Measurements from ENCODE around the gene GEMIN8. TPM values are rescaled to one million over a fixed set of nuclear protein-coding genes. Genes with fewer than 3 reads are reported as not detected.

GEMIN8 gene
- polyA plus RNA-seq, 1 donor from 2014 or later, result 26.1 TPM

- Histone ChIP-seq H3K27me3 (ENCODE audit: insufficient read depth, low read depth, low read length) (no peaks in the 10 kb centered on the region), H3K79me2 (replicated peaks; ENCODE audit: insufficient read depth, low read length) (no peaks in the 10 kb centered on the region), H3K9ac (ENCODE audit: low read length) (no peak overlapping the region), H3K27ac (ENCODE audit: low read length) (no peak overlapping the region), H3F3A (ENCODE audit: insufficient read depth, low read length, poor library complexity, severe bottlenecking) (no peaks in the 10 kb centered on the region), H3K4me3 (ENCODE audit: low read length) (no peak overlapping the region), H3K4me2 (ENCODE audit: low read length) (no peak overlapping the region), H3K9me2 (ENCODE audit: insufficient read depth, low read length) (no peaks in the 10 kb centered on the region), H2AFZ (ENCODE audit: low read depth, low read length) (no peak overlapping the region), H3K9me3 (ENCODE audit: low read length) (no peaks in the 10 kb centered on the region), H3K36me3 (ENCODE audit: insufficient read depth, low read length) (no peaks in the 10 kb centered on the region), H4K20me1 (ENCODE audit: insufficient read depth) (no peaks in the 10 kb centered on the region)
- TF ChIP-seq MXI1 (conservative IDR thresholded peaks at IDR 0.05; ENCODE audit: poor library complexity, severe bottlenecking) (no peak), SMC3 (conservative IDR thresholded peaks at IDR 0.05; ENCODE audit: poor library complexity) (no peak), CTCF (IDR thresholded peaks at IDR 0.05; ENCODE audit: poor library complexity, severe bottlenecking) (no peak), TAF1 (IDR thresholded peaks at IDR 0.05; ENCODE audit: low read depth) (no peak), POLR2AphosphoS5 (IDR thresholded peaks at IDR 0.05) (no peak), EP300 (conservative IDR thresholded peaks at IDR 0.05; ENCODE audit: poor library complexity, severe bottlenecking) (no peak), EZH2 (IDR thresholded peaks at IDR 0.05; ENCODE audit: borderline replicate concordance, insufficient read depth, low read length, poor library complexity, severe bottlenecking) (no peak), RAD21 (conservative IDR thresholded peaks at IDR 0.05) (no peak), REST (IDR thresholded peaks at IDR 0.05; ENCODE audit: borderline replicate concordance) (no peak)
Measured at GRCh38 chrX:14073556-14073955, 43.9 kb upstream of the GEMIN8 start.

- Histone ChIP-seq H4K20me1 (ENCODE audit: insufficient read depth) (no peaks in the 10 kb centered on the region), H3K9me2 (ENCODE audit: insufficient read depth, low read length) (no peaks in the 10 kb centered on the region), H3K9ac (ENCODE audit: low read length) (no peak overlapping the region), H3K4me2 (ENCODE audit: low read length) (no peak overlapping the region), H3K36me3 (ENCODE audit: insufficient read depth, low read length) (no peaks in the 10 kb centered on the region), H2AFZ (ENCODE audit: low read depth, low read length) (no peak overlapping the region), H3K79me2 (replicated peaks; ENCODE audit: insufficient read depth, low read length) (no peaks in the 10 kb centered on the region), H3K4me3 (ENCODE audit: low read length) (no peak overlapping the region), H3K9me3 (ENCODE audit: low read length) (no peaks in the 10 kb centered on the region), H3F3A (ENCODE audit: insufficient read depth, low read length, poor library complexity, severe bottlenecking) (no peaks in the 10 kb centered on the region), H3K27me3 (ENCODE audit: insufficient read depth, low read depth, low read length) (no peaks in the 10 kb centered on the region), H3K27ac (ENCODE audit: low read length) (no peak overlapping the region)
- TF ChIP-seq TAF1 (IDR thresholded peaks at IDR 0.05; ENCODE audit: low read depth), result no peak
- no peak for TF ChIP-seq MXI1 (conservative IDR thresholded peaks at IDR 0.05; ENCODE audit: poor library complexity, severe bottlenecking)
- no peak for TF ChIP-seq POLR2AphosphoS5 (IDR thresholded peaks at IDR 0.05)
- TF ChIP-seq CTCF (IDR thresholded peaks at IDR 0.05; ENCODE audit: poor library complexity, severe bottlenecking), result no peak
- TF ChIP-seq REST (IDR thresholded peaks at IDR 0.05; ENCODE audit: borderline replicate concordance), result no peak
- TF ChIP-seq SMC3 (conservative IDR thresholded peaks at IDR 0.05; ENCODE audit: poor library complexity), result no peak
- no peak for TF ChIP-seq EP300 (conservative IDR thresholded peaks at IDR 0.05; ENCODE audit: poor library complexity, severe bottlenecking)
- TF ChIP-seq EZH2 (IDR thresholded peaks at IDR 0.05; ENCODE audit: borderline replicate concordance, insufficient read depth, low read length, poor library complexity, severe bottlenecking), result no peak
- TF ChIP-seq RAD21 (conservative IDR thresholded peaks at IDR 0.05), result no peak
Measured at GRCh38 chrX:14073071-14073470, 43.4 kb upstream of the GEMIN8 start.
